ENCODE measurements around the gene LIMK1. TPM values are rescaled to one million over a fixed set of nuclear protein-coding genes. Genes with fewer than 3 reads are reported as not detected.

The LIMK1 gene
- total RNA-seq, 1 experiment from 2014 or later = 63.8 TPM

GRCh38 chr7:74078461-74078860 lies 5.1 kb upstream of the LIMK1 start:
- H3K79me2 ChIP-seq (ENCODE audit: insufficient read depth, low read length) = no peaks in the 10 kb centered on the region
- Mint-ChIP-seq H3K27me3 (ENCODE audit: low read depth) (no peaks in the 10 kb centered on the region; the same call in 1 of the 2 replicates), H3K9me3 (no peaks in the 10 kb centered on the region), H3K4me1 (peaks cover 6 to 21% of the 10 kb centered on the region in 2 experiments), H3K4me3 (no peak overlapping the region), H3K27ac (peak overlapping the region in 2 of 3 experiments; percentile 9 to 90; a peak in 4 of 7 replicates), H3K36me3 (ENCODE audit: insufficient read depth in 1 of 3, low read depth in 3 of 3) (no peaks in the 10 kb centered on the region)
- H3K9ac ChIP-seq (ENCODE audit: extremely low read depth, insufficient read length, low read length) = no peak overlapping the region
- no peak overlapping the region for H3K4me2 ChIP-seq (ENCODE audit: insufficient read depth, insufficient read length, low read length)
- no peak overlapping the region for H2AFZ ChIP-seq (ENCODE audit: low read length)
- H4K20me1 ChIP-seq (ENCODE audit: control insufficient read depth, insufficient read depth, insufficient read length) = no peaks in the 10 kb centered on the region
- H4K91ac ChIP-seq (ENCODE audit: insufficient read length, low read depth, low read length) = no peak overlapping the region
- no peaks in the 10 kb centered on the region for H3K4me1 ChIP-seq (ENCODE audit: insufficient read depth, low read length)
- no peak overlapping the region for H4K8ac ChIP-seq (replicated peaks; ENCODE audit: insufficient read length, low read depth, low read length)
- no peak overlapping the region for H3K56ac ChIP-seq (ENCODE audit: insufficient read length, low read depth, low read length)
- H4K5ac ChIP-seq (ENCODE audit: insufficient read length, low read depth, low read length) = no peak overlapping the region
- no peak overlapping the region for H2BK120ac ChIP-seq (ENCODE audit: low read depth, low read length, poor library complexity, severe bottlenecking)
- no peak overlapping the region for H2AK5ac ChIP-seq (ENCODE audit: insufficient read length, low read length)
- peak overlapping the region; percentile 31 for H3K18ac ChIP-seq (ENCODE audit: insufficient read length, low read depth, low read length)
- peaks cover 2% of the 10 kb centered on the region for H3K23me2 ChIP-seq (ENCODE audit: insufficient read length, low read depth, low read length, poor library complexity, severe bottlenecking)
- no peak overlapping the region for H2BK15ac ChIP-seq (ENCODE audit: low read depth, low read length)
- H2BK5ac ChIP-seq (ENCODE audit: insufficient read length, low read length) = no peak overlapping the region
- H3K14ac ChIP-seq (ENCODE audit: insufficient read depth, low read length) = no peak overlapping the region
- no peaks in the 10 kb centered on the region for H3K79me1 ChIP-seq (ENCODE audit: insufficient read depth, low read depth, low read length, poor library complexity, severe bottlenecking)
- no peak overlapping the region for H3K27ac ChIP-seq (ENCODE audit: insufficient read length, low read depth, low read length)
- H2BK12ac ChIP-seq (ENCODE audit: insufficient read length, low read depth, low read length) = no peak overlapping the region
- no peak for TF ChIP-seq CTCF (conservative IDR thresholded peaks at IDR 0.05)
- DNase-seq = no peak
- WGBS (ENCODE audit: extremely low coverage, insufficient read length, low lambda C conversion rate) = no CpG with 5 or more reads among the region's 2 CpGs
- H3K4ac ChIP-seq (ENCODE audit: low read depth, low read length) = no peak overlapping the region
- H2BK20ac ChIP-seq (ENCODE audit: low read depth, low read length, poor library complexity, severe bottlenecking) = no peak overlapping the region
- H3K27me3 ChIP-seq (ENCODE audit: insufficient read depth, low read length) = no peaks in the 10 kb centered on the region
- H3K23ac ChIP-seq (ENCODE audit: insufficient read length, low read depth, low read length) = no peak overlapping the region
- H3K9me3 ChIP-seq (ENCODE audit: control insufficient read depth, low read depth, low read length) = no peaks in the 10 kb centered on the region
- H3T11ph ChIP-seq (ENCODE audit: low read length) = no peak overlapping the region
